IPS DF 4.7 (cell line): ENCODE results near the gene CCR9.

Experiments
- DNase-seq: peaks from one replicate; pipeline ENCODE4 v3.0.0-alpha.2; 2013; ENCODE audit warnings: low spot score; ENCODE audit errors: extremely low read depth

CCR9 gene

GRCh38 chr3:45872569-45872968 lies 13.8 kb upstream of the CCR9 start:
- DNase-seq: no peak

- DNase-seq: no peak
Measured at GRCh38 chr3:45873036-45873435, 13.3 kb upstream of the CCR9 start.

GRCh38 chr3:45873638-45874037 lies 12.7 kb upstream of the CCR9 start:
- no peak for DNase-seq

- DNase-seq: no peak
Measured at GRCh38 chr3:45874677-45875346, 11.5 kb upstream of the CCR9 start.

- DNase-seq: no peak
Measured at GRCh38 chr3:45878124-45878523, 8.2 kb upstream of the CCR9 start.

GRCh38 chr3:45880725-45881077 lies 5.6 kb upstream of the CCR9 start:
- DNase-seq: no peak

- DNase-seq: no peak
Measured at GRCh38 chr3:45881078-45882022, 5.0 kb upstream of the CCR9 start.

- DNase-seq: no peak
Measured at GRCh38 chr3:45884368-45885201, 1.8 kb upstream of the CCR9 start.

- DNase-seq: no peak
Measured at GRCh38 chr3:45887285-45887684, 942 bp downstream of the CCR9 start.

- no peak for DNase-seq
Measured at GRCh38 chr3:45887759-45888511, 1.6 kb downstream of the CCR9 start.

GRCh38 chr3:45889337-45889736 lies 3.0 kb downstream of the CCR9 start:
- DNase-seq: no peak

GRCh38 chr3:45890405-45890804 lies 4.1 kb downstream of the CCR9 start:
- no peak for DNase-seq

- DNase-seq: no peak
Measured at GRCh38 chr3:45892161-45892560, 5.8 kb downstream of the CCR9 start.

GRCh38 chr3:45894015-45894414 lies 7.7 kb downstream of the CCR9 start:
- DNase-seq: no peak

- no peak for DNase-seq
Measured at GRCh38 chr3:45895686-45896468, 9.5 kb downstream of the CCR9 start.

GRCh38 chr3:45896956-45897355 lies 10.6 kb downstream of the CCR9 start:
- DNase-seq: no peak

- DNase-seq: no peak
Measured at GRCh38 chr3:45904931-45905330, 18.6 kb downstream of the CCR9 start.

GRCh38 chr3:45905755-45906154 lies 19.4 kb downstream of the CCR9 start:
- DNase-seq: no peak

- no peak for DNase-seq
Measured at GRCh38 chr3:45906681-45907407, 20.5 kb downstream of the CCR9 start.
